ENCODE results near the gene TNFRSF21.

GRCh38 chr6:47278545-47278944 lies 31.2 kb downstream of the TNFRSF21 start:
- TF ChIP-seq CTCF (IDR thresholded peaks at IDR 0.05) = no peak
- no peak for TF ChIP-seq EZH2 (IDR thresholded peaks at IDR 0.05; ENCODE audit: borderline replicate concordance, insufficient read depth, low read depth, low read length, poor library complexity, severe bottlenecking)
